ENCODE results near the gene MYCBP. TPM values are rescaled to one million over a fixed set of nuclear protein-coding genes. Genes with fewer than 3 reads are reported as not detected.
"Not testable (repeated sequence)": the region's sequence is repeated elsewhere in the genome, so short reads cannot be mapped to it uniquely, and the experiment has no call there.

Gene MYCBP
- 5.6 TPM for total RNA-seq

GRCh38 chr1:38873027-38873969, at the start of gene MYCBP:
Gene MYCBP (minus strand): TSS chr1:38873348. CDS start chr1:38873305, 43 bp downstream.
- Histone ChIP-seq H3K4me1 (ENCODE audit: insufficient read depth, low read length) (peaks cover 20% of the 10 kb centered on the region), H3K4me3 (ENCODE audit: low read length) (peak within 1 kb of the TSS; percentile 79), H3K9me3 (ENCODE audit: low read depth, low read length) (no peaks in the 10 kb centered on the region), H3K27me3 (ENCODE audit: insufficient read depth, low read length) (no peaks in the 10 kb centered on the region)

- Histone ChIP-seq H3K4me3 (ENCODE audit: low read length) (no peak overlapping the region), H3K4me1 (ENCODE audit: insufficient read depth, low read length) (no peaks in the 10 kb centered on the region), H3K27me3 (ENCODE audit: insufficient read depth, low read length) (no peaks in the 10 kb centered on the region), H3K9me3 (ENCODE audit: low read depth, low read length) (no peaks in the 10 kb centered on the region)
Measured at GRCh38 chr1:38919130-38919529, 46.0 kb upstream of the MYCBP start.

GRCh38 chr1:38918568-38918967, 45.4 kb upstream of the MYCBP start:
- no peak overlapping the region for H3K4me3 ChIP-seq (ENCODE audit: low read length)
- no peaks in the 10 kb centered on the region for H3K27me3 ChIP-seq (ENCODE audit: insufficient read depth, low read length)
- no peaks in the 10 kb centered on the region for H3K9me3 ChIP-seq (ENCODE audit: low read depth, low read length)
- H3K4me1 ChIP-seq (ENCODE audit: insufficient read depth, low read length) = no peaks in the 10 kb centered on the region

- H3K4me1 ChIP-seq (ENCODE audit: insufficient read depth, low read length) = no peaks in the 10 kb centered on the region
- H3K9me3 ChIP-seq (ENCODE audit: low read depth, low read length) = no peaks in the 10 kb centered on the region
- H3K4me3 ChIP-seq (ENCODE audit: low read length) = no peak overlapping the region
- no peaks in the 10 kb centered on the region for H3K27me3 ChIP-seq (ENCODE audit: insufficient read depth, low read length)
Measured at GRCh38 chr1:38917772-38918171, 44.6 kb upstream of the MYCBP start.

GRCh38 chr1:38917337-38917736, 44.2 kb upstream of the MYCBP start:
- no peaks in the 10 kb centered on the region for H3K27me3 ChIP-seq (ENCODE audit: insufficient read depth, low read length)
- H3K4me1 ChIP-seq (ENCODE audit: insufficient read depth, low read length) = no peaks in the 10 kb centered on the region
- H3K4me3 ChIP-seq (ENCODE audit: low read length) = no peak overlapping the region

GRCh38 chr1:38915352-38915948, 42.3 kb upstream of the MYCBP start:
- H3K4me3 ChIP-seq (ENCODE audit: low read length) = no peak overlapping the region
- no peaks in the 10 kb centered on the region for H3K27me3 ChIP-seq (ENCODE audit: insufficient read depth, low read length)
- no peaks in the 10 kb centered on the region for H3K4me1 ChIP-seq (ENCODE audit: insufficient read depth, low read length)
- no peaks in the 10 kb centered on the region for H3K9me3 ChIP-seq (ENCODE audit: low read depth, low read length)

More at GRCh38 chr1:38917337-38917736, 44.2 kb upstream of the MYCBP start:
- no peaks in the 10 kb centered on the region for H3K9me3 ChIP-seq (ENCODE audit: low read depth, low read length)

GRCh38 chr1:38914908-38915307, 41.8 kb upstream of the MYCBP start:
- not testable (repeated sequence) for H3K4me3 ChIP-seq (ENCODE audit: low read length); H3K27me3 ChIP-seq (ENCODE audit: insufficient read depth, low read length); H3K4me1 ChIP-seq (ENCODE audit: insufficient read depth, low read length); H3K9me3 ChIP-seq (ENCODE audit: low read depth, low read length)

- no peak overlapping the region for H3K4me3 ChIP-seq (ENCODE audit: low read length)
- no peaks in the 10 kb centered on the region for H3K9me3 ChIP-seq (ENCODE audit: low read depth, low read length)
- H3K4me1 ChIP-seq (ENCODE audit: insufficient read depth, low read length) = no peaks in the 10 kb centered on the region
- no peaks in the 10 kb centered on the region for H3K27me3 ChIP-seq (ENCODE audit: insufficient read depth, low read length)
Measured at GRCh38 chr1:38908821-38909220, 35.7 kb upstream of the MYCBP start.

- Histone ChIP-seq H3K4me1 (ENCODE audit: insufficient read depth, low read length) (no peaks in the 10 kb centered on the region), H3K27me3 (ENCODE audit: insufficient read depth, low read length) (no peaks in the 10 kb centered on the region), H3K9me3 (ENCODE audit: low read depth, low read length) (no peaks in the 10 kb centered on the region), H3K4me3 (ENCODE audit: low read length) (no peak overlapping the region)
Measured at GRCh38 chr1:38905985-38906384, 32.8 kb upstream of the MYCBP start.

- Histone ChIP-seq H3K4me1 (ENCODE audit: insufficient read depth, low read length) (no peaks in the 10 kb centered on the region), H3K9me3 (ENCODE audit: low read depth, low read length) (no peaks in the 10 kb centered on the region), H3K27me3 (ENCODE audit: insufficient read depth, low read length) (no peaks in the 10 kb centered on the region), H3K4me3 (ENCODE audit: low read length) (no peak overlapping the region)
Measured at GRCh38 chr1:38899560-38899959, 26.4 kb upstream of the MYCBP start.

- no peaks in the 10 kb centered on the region for H3K9me3 ChIP-seq (ENCODE audit: low read depth, low read length)
- no peak overlapping the region for H3K4me3 ChIP-seq (ENCODE audit: low read length)
- no peaks in the 10 kb centered on the region for H3K4me1 ChIP-seq (ENCODE audit: insufficient read depth, low read length)
- no peaks in the 10 kb centered on the region for H3K27me3 ChIP-seq (ENCODE audit: insufficient read depth, low read length)
Measured at GRCh38 chr1:38898653-38899230, 25.6 kb upstream of the MYCBP start.

GRCh38 chr1:38896169-38896568, 23.0 kb upstream of the MYCBP start:
- Histone ChIP-seq H3K27me3 (ENCODE audit: insufficient read depth, low read length) (no peaks in the 10 kb centered on the region), H3K4me1 (ENCODE audit: insufficient read depth, low read length) (no peaks in the 10 kb centered on the region), H3K9me3 (ENCODE audit: low read depth, low read length) (no peaks in the 10 kb centered on the region), H3K4me3 (ENCODE audit: low read length) (no peak overlapping the region)

- no peaks in the 10 kb centered on the region for H3K9me3 ChIP-seq (ENCODE audit: low read depth, low read length)
- no peaks in the 10 kb centered on the region for H3K27me3 ChIP-seq (ENCODE audit: insufficient read depth, low read length)
- H3K4me1 ChIP-seq (ENCODE audit: insufficient read depth, low read length) = no peaks in the 10 kb centered on the region
- H3K4me3 ChIP-seq (ENCODE audit: low read length) = no peak overlapping the region
Measured at GRCh38 chr1:38892976-38893375, 19.8 kb upstream of the MYCBP start.

GRCh38 chr1:38891753-38892152, 18.6 kb upstream of the MYCBP start:
- no peaks in the 10 kb centered on the region for H3K4me1 ChIP-seq (ENCODE audit: insufficient read depth, low read length)
- no peak overlapping the region for H3K4me3 ChIP-seq (ENCODE audit: low read length)
- no peaks in the 10 kb centered on the region for H3K9me3 ChIP-seq (ENCODE audit: low read depth, low read length)
- no peaks in the 10 kb centered on the region for H3K27me3 ChIP-seq (ENCODE audit: insufficient read depth, low read length)

GRCh38 chr1:38889589-38889988, 16.4 kb upstream of the MYCBP start:
- Histone ChIP-seq H3K9me3 (ENCODE audit: low read depth, low read length) (no peaks in the 10 kb centered on the region), H3K27me3 (ENCODE audit: insufficient read depth, low read length) (no peaks in the 10 kb centered on the region), H3K4me3 (ENCODE audit: low read length) (no peak overlapping the region), H3K4me1 (ENCODE audit: insufficient read depth, low read length) (no peaks in the 10 kb centered on the region)
